HCEC 1CT (cell line): ENCODE results near the gene LIPN.
"Not testable (repeated sequence)": the region's sequence is repeated elsewhere in the genome, so short reads cannot be mapped to it uniquely, and the experiment has no call there.

Experiments
- DNase-seq: peaks from one replicate; pipeline ENCODE4 v3.0.0-alpha.2; 2017

The LIPN gene

DNA sequence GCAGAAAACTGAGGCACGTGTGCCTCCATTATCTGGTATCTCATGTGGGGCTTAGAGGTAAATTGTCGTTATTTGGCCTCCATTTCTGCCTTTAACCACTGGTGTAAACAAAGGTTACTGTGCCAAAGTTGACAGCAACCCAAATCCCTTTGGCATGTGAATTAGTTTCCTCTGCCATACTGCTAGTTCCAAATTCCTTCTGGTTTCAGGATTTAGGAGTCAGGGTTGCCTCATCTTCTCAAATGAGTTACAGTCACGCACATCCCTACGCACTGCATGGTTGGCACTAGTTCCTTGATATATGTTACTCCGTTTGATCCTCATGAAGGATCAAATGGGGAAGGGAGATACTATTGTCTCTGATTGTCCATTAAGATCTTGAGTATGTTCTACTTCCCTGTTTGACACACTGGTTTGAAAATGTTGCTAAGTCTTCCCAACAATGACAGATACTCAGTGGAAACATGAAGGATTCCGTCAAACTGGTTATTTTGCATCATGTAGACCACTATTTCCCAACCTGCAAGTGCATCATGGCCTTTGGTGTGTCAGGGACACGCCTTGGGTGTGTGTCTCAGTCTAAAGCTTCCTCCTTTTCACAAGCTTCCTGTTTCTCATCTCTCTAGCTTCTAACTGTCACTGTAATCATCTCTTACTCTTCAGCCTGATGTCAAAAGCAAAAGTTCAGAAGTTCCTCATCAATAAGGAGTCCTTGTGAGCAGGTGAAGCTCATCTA is at the start of gene LIPN:
LIPN (plus strand) TSS at position 655 of the 736 bp plus-strand sequence. CDS start 1,386 bp downstream, outside the sequence.
- no peak for DNase-seq

DNA sequence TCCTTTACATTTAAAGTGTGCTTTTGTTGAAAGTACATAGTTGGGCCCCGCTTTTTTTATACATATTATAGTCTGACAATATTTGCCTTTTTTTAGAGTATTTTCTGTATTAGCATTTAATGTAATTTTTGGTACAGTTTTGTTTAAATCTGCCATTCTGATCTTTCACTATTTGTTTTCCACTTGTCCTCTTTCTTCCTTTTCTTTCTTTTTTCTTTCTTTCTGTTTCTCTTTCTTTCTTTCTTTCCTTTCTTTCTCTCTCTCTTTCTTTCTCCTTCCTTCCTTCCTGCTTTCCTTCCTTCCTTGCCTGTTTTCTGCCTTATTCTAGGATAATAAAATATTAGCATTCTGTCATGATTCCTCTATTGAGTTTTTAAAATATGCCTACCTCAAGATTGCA is 44.3 kb upstream of the LIPN start:
- no peak for DNase-seq

DNA sequence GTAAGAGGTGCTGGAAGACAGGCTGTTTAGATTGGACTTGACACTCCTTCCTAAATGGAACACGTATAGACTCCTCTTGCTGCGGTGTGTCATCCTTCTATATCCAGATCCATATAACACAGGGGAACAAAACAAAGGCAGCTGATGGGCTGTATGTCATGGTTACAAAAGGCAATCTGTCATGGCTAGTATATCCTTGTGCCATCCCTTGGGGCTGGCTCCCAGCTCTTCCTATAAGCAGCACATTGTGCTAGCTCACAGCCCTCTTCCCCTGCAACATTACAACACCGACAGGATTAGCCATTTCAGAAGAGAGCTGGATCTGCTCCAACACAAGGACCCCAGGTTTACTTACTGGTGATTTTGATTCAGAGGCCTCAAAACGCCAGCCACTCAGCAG is 38.4 kb upstream of the LIPN start:
- no peak for DNase-seq

DNA sequence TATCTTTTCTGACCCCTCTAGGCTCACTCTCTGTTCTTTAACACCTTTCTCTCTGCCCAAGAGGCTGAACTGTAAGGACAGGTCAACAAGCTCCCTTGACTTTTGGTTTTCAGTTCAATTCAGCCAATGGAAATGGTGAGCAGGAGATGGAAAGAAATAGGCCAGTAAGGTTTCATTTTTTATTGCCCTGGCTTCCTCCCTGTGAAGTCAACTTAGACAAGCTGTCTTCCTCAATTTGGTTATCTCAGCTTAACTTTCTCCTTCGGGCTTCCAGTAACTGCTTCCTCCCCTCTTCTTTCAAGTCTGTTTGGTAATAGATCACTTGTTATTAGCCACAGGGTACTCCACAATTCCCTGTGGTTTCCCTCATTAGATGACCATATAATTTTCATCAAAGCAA is 34.0 kb upstream of the LIPN start:
- no peak for DNase-seq

DNA sequence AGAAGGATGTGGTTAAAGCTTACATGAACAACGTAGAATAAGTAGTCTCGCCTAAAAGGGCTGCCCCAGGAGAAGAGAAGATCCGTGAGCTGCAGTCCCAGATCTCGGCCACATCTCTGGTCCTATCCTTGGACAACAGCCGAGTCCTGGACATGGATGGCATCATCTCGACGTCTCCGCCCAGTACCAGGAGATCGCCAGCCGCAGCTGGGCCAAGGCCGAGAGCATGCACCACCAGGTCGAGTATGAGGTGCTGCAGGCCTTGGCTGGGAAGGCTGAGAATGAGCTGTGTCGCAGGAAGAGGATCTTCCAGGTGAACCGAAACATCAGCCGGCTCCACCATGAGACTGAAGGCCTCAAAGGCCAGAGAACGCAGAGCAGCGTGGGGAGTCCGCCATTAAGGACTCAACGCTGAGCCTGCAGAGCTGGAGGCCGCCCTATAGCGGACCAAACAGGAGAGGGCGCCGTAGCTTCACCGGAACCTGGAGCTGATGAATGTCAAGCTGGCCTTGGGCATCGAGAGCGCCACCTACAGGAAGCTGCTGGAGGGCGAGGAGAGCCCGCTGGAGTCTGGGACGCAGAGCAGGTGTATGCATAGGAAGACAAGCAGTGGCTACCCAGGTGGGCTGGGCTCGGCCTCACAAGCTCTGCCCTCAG is 31.6 kb upstream of the LIPN start:
- DNase-seq = peak; percentile 9

DNA sequence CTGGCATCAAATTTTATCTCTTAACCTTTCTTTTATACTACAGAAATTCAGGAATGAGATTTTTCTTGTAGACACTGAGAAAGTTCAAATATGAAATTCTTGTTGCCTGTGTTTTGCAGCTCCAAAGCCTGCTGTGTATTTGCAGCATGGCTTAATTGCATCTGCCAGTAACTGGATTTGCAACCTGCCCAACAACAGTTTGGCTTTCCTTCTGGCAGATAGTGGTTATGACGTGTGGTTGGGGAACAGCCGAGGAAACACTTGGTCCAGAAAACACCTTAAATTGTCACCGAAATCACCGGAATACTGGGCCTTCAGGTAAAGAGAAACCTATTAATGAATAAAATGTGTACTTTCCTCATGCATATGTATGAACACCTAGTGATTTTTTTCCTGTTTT is 29.0 kb upstream of the LIPN start:
- no peak for DNase-seq

DNA sequence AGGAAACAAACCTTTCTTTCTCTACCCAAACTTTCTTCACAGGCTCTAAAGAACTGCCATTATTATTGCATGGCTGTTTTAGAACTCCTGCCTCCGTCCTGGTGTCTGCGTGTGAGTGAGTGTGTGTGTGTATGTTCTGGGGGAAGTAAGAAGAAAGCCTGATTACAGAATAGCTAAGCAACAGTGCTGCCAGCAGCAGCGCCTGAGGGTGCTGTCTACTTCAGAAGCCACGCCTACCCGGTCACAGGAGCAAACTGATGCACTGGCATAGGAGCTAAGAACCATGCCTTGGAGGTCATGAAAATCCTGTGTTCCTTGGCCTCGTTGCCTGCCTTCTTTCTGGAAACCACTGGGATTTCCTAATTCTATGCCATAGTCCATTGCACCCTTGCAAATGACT is 28.5 kb upstream of the LIPN start:
- DNase-seq = no peak

- no peak for DNase-seq
Observed at GRCh38 chr10:88733215-88733614, 26.6 kb upstream of the LIPN start.

DNA sequence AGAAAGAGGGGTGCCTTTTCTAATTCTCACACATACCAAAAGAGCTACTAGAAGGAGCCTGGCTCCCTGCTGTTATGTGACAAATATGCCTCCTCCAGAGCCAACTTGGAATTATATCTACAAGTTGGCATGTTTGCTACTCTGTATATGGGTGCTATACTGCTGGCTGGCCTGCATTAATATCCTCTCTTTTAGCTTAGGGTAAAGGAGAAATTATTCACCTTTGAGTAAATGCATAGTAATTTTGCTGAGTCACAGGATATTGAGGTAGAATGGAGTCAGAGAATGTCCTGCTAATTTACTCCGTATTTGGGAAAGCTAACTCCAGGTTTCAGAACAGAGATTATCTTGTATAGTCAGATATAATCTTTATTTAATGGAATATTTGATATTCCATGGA is 24.2 kb upstream of the LIPN start:
- peak; percentile 70 for DNase-seq

DNA sequence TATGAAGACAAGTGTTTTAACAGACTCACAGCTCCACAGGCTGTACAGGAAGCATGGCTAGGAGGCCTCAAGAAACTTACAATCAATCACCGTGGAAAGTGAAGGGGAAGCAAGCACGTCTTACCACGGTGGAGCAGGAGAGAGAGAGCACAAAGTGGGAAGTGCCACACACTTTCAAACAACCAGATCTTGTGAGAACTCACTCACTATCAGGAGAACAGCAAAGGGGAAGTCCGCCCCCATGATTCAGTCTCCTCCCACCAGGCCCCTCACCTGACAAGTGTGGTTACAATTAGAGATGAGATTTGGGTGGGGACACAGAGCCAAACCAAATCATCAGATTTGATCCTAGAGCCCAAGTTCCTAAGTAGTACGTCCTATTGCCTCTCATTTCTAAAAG is 17.9 kb upstream of the LIPN start:
- DNase-seq = not testable (repeated sequence)

- no peak for DNase-seq
Observed at GRCh38 chr10:88742448-88742847, 17.4 kb upstream of the LIPN start.

GRCh38 chr10:88744002-88744401 is 15.8 kb upstream of the LIPN start:
- DNase-seq = no peak

DNA sequence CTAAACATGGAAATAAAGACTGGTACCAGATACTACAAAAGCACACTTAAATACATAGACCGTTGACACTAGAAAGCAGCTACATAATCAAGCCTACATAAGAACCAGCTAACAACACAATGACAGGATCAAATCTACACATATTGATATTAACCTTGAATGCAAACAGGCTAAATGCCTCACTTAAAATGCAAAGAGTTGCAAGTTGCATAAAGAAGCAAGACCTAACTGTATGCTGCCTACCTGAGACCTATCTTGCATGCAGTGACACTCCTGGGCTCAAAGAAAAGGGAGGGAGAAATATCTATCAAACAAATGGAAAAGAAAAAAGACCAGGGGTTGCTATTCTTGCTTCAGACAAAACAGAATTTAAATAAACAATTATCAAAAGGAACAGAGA is 14.2 kb upstream of the LIPN start:
- no peak for DNase-seq

DNA sequence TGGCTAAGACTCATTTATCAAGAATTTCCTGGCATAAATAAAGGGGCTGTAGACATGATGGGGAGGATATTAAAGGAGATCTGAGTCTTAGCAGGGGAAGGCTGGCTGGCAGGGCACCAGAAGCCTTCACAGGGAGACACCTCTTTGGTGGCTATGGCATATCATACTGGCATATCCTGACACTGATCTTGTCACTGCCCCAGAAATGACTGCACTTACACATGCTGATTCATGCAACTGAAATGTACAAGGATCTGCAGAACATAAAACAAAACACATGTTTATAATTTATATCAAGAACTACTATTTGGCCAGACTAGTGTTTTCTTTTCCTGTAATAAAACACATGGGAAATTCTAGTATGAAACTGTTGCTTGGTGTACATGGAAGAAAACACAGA is 5.5 kb upstream of the LIPN start:
- DNase-seq = peak; percentile 76

DNA sequence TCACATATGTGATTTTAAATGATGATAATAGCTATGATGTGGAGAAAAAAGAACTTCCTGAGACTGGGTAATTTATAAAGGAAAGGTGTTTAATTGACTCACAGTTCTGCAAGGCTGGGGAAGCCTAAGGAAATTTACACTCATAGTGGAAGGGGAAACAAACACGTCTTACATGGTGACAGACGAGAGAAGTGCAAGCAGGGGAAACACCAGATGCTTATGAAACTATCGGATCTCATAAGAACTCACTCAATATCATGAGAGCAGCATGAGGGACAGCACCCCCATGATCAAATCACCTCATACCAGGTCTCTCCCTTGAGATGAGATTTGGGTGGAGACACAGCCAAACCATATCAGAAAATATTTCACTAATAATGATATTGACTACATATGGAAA is 4.1 kb upstream of the LIPN start:
- DNase-seq = no peak

GRCh38 chr10:88756660-88757059 is 3.2 kb upstream of the LIPN start:
- DNase-seq = no peak

DNA sequence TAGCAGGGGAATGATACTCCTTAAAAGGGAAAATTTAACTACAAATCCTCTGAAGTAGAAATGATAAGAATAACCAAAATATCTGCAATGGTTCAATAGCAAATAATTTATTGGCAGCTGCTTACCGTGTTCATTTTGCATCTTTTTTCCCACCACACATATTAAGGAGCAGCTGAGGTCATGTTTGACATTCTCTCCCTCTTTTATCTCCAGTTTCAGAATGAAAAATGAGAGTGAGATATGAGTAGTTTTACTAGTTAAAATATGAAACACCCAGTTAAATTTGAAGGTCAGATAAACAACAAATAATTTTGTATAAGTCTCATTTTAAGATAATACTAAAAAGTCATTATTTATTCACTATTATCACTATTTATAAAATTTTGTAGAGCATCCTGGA is 3.1 kb downstream of the LIPN start:
- DNase-seq = no peak

DNA sequence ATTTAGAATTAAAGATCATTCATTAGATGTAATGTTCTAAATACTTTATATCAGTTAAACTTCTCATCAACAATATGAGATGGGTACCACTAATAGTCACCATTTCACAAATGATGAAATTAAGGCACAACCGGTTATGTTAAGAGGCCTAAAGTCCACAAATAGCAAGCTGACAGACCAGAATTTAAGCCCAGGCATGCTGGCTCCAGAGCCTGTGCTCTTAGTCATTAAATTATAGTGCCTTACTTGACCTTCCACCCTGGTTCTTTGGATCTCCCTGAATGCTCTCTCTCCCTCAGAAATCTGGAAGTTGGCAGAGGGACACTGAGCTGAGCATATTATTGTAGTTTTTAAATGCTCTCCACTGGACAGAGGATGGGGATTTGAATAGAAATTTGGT is 3.6 kb downstream of the LIPN start:
- DNase-seq = no peak

GRCh38 chr10:88764110-88764509 is 4.3 kb downstream of the LIPN start:
- DNase-seq = no peak

DNA sequence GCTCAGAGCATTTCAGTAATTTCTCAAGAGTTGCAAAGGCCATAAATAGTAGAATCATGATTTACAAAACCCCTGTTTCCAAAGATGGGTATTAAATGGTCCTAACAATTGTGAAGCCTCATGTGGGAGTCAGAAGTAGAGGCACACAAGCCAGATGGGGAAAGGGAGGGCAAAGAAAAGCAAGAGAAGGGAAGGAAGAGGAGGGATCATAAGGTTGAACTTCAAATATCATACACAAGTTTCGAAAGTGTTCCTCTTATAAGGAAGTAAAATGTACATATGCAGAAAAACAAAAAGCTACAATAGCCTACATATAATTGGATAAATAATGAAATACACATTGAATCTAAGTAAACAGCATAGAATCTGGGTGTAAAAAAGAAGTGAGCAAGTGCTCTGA is 6.0 kb downstream of the LIPN start:
- DNase-seq = no peak

DNA sequence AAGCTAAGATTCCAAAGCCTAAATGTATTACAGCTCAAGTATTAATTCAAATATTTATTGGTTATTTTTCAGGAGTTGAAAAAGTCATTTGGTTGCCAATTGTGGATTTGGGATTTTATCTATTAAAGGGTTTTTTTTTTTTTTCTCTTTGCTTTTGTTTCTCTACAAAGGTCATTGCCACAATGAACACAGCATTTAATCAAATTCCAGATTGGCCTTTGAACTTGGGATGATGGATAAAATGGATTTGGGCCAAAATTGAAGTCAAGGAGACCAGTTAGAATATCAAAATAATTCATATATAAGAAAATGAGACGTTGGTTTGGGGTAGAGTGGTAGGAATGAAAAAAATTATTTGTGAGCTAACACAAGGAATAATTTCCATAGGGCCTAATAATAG is 9.6 kb downstream of the LIPN start:
- DNase-seq = no peak

DNA sequence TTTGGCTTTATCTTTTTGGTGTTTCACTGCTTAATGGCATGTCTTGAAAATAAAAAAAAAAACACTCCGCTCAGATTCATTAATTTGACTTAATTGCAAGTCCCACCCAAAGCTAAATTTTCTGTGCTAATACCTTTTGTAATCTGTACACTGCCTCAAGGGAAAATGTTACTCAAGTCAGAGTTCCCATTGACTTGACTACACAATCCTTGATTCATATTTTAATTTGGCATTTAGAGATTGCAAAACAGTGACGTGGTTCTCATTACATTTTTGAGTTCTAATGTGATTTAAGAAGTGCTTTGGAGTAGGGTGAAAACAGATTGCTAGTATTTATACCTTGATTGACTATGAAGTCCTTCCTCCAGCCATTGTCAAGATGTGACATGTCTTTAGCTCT is 21.4 kb downstream of the LIPN start:
- DNase-seq = no peak

DNA sequence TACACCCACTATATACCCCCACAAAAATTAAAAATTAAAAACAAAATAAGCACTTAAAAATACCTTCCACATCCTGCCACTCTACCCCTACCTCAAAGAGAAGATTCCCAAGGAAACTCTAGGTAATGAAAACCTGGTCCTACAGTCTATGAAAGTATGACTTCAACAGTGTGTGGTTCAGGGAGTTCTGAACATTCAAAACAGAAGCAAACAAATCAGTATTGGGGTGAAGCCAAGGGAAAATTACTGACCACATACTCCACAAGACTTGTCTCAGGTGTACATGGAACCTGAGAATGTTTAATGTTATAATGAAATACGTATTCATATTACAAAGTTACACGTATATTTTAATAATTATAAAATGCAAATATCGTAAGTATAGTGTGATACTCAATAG is 22.4 kb downstream of the LIPN start:
- no peak for DNase-seq

DNA sequence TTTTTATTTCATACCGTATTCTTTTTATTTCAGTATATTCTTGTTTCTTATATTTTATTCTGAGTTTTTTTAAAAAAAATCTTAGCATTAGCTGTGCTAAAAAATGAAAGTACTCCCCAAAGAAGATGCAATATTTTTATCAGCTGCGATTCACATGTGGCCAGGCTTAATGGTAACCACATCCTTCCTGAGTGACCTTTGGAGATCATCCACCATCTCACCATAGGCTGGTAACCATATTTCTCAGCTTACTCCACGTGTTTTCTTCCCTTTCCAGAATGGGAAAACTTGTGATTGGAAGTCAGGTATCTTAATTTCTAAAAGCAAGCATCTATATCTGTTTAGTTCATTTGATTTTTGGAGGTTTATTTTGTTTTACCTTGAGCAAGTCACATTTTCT is 23.9 kb downstream of the LIPN start:
- peak; percentile 28 for DNase-seq
